Endothelial cell of umbilical vein (primary cell): ENCODE data around the gene ERICH3. TPM values are rescaled to one million over a fixed set of nuclear protein-coding genes. Genes with fewer than 3 reads are reported as not detected.

Experiments
- BruUV-seq: library from RNA; stranded (reverse); fragments of 400-500 nt; replicated peaks from 2 replicates; lab custom pipeline; 2021; lab: Mats Ljungman, UMichigan
- CTCF ChIA-PET: fragments of 300-600, 350-600 bp; sonication (Branson Sonifier 250); formaldehyde crosslinking; loops from one replicate; lab custom pipeline; 2021; ENCODE audit warnings: antibody characterized with exemption, inconsistent platforms; lab: Charles Lee
- POLR2A ChIA-PET: fragments of 300-600, 350-600 bp; sonication (Branson Sonifier 250); formaldehyde crosslinking; loops from one replicate; lab custom pipeline; 2021; ENCODE audit warnings: antibody characterized with exemption, inconsistent platforms; lab: Charles Lee
- DNase-seq: peaks from one replicate; pipeline ENCODE4 v3.0.0-alpha.2; 2011; ENCODE audit warnings: low read depth, low spot score
- FAIRE-seq: peaks from 2 replicates; lab custom pipeline; 2011; peaks lifted over from hg19 to GRCh38; lab: Jason Lieb, UNC
- H2AFZ ChIP-seq: 2 replicates; pipeline ENCODE4 v1.6.0; 2012; ENCODE audit warnings: low read depth, low read length, control low read depth, inconsistent platforms
- H3K27ac ChIP-seq: 2 replicates; pipeline ENCODE4 v1.5.1; 2011; ENCODE audit warnings: low read depth, mild to moderate bottlenecking, control low read depth, low read length, moderate library complexity; ENCODE audit not compliant: insufficient read depth
- H3K27me3 ChIP-seq, 2 experiments: 2 replicates each; pipeline versions ENCODE4 v1.6.0 to v1.6.1; 2011; ENCODE audit warnings: low read length in 2 of 2, mixed read lengths in 1 of 2; ENCODE audit not compliant: control insufficient read depth in 2 of 2, insufficient read depth in 2 of 2
- H3K36me3 ChIP-seq, 2 experiments: 2 replicates in 1 of 2; 3 replicates in 1 of 2; pipeline ENCODE4 v1.5.1; 2011; ENCODE audit warnings: low read length in 2 of 2, mild to moderate bottlenecking in 1 of 2, moderate library complexity in 1 of 2; ENCODE audit not compliant: control insufficient read depth in 2 of 2, insufficient read depth in 2 of 2; ENCODE audit errors: extremely low read depth in 1 of 2
- H3K4me1 ChIP-seq: 3 replicates; pipeline ENCODE4 v1.5.1; 2011; ENCODE audit warnings: mild to moderate bottlenecking, low read length; ENCODE audit not compliant: control insufficient read depth, insufficient read depth; ENCODE audit errors: extremely low read depth
- H3K4me2 ChIP-seq: 2 replicates; pipeline ENCODE4 v1.6.1; 2011; ENCODE audit warnings: low read length, control low read depth, mixed read lengths; ENCODE audit not compliant: insufficient read depth
- H3K4me3 ChIP-seq, 3 experiments: fragments of 200-600 bp in 1 of 3; sonication (generic), shearing (Covaris generic) in 1 of 3; replicated peaks in 1 of 3; 2 replicates each; pipeline ENCODE4 v1.5.1; 2011 to 2016; ENCODE audit warnings: control low read depth in 3 of 3, low read length in 3 of 3, mild to moderate bottlenecking in 2 of 3, inconsistent platforms in 1 of 3, low read depth in 1 of 3, moderate library complexity in 1 of 3; ENCODE audit not compliant: insufficient read depth in 1 of 3
- H3K79me2 ChIP-seq: 2 replicates; pipeline ENCODE4 v1.6.0; 2012; ENCODE audit warnings: low read length, inconsistent platforms; ENCODE audit not compliant: control insufficient read depth, insufficient read depth
- H3K9ac ChIP-seq: replicated peaks from 2 replicates; pipeline ENCODE3; 2011; ENCODE audit warnings: low read length, control low read depth; ENCODE audit not compliant: insufficient read depth; ENCODE audit errors: extremely low read depth
- H3K9me1 ChIP-seq: replicated peaks from 3 replicates; pipeline ENCODE4 v1.6.0; 2011; ENCODE audit warnings: mild to moderate bottlenecking, low read length; ENCODE audit not compliant: control insufficient read depth, insufficient read depth; ENCODE audit errors: extremely low read depth
- H3K9me3 ChIP-seq: replicated peaks from 2 replicates; pipeline ENCODE4 v1.5.1; 2012; ENCODE audit warnings: low read length, inconsistent platforms; ENCODE audit not compliant: control insufficient read depth, insufficient read depth
- H4K20me1 ChIP-seq: replicated peaks from 2 replicates; pipeline ENCODE3; 2011; ENCODE audit warnings: mild to moderate bottlenecking, low read length; ENCODE audit not compliant: control insufficient read depth, insufficient read depth; ENCODE audit errors: extremely low read depth
- CTCF ChIP-seq, 2 donors: IDR thresholded peaks; 1 replicate in 1 of 2; 2 replicates in 1 of 2; pipeline ENCODE4 v1.5.1; 2011; ENCODE audit warnings: low read length in 2 of 2, mild to moderate bottlenecking in 2 of 2, moderate library complexity in 2 of 2, control low read depth in 1 of 2, inconsistent platforms in 1 of 2, low read depth in 1 of 2; ENCODE audit not compliant: insufficient read depth in 1 of 2; ENCODE audit errors: extremely low read depth in 1 of 2
- EZH2 ChIP-seq: IDR thresholded peaks from 2 replicates; pipeline ENCODE4 v1.6.1; 2012; ENCODE audit warnings: borderline replicate concordance, low read depth, mild to moderate bottlenecking, moderate library complexity, low read length, inconsistent platforms; ENCODE audit not compliant: severe bottlenecking
- FOS ChIP-seq: IDR thresholded peaks from 2 replicates; pipeline ENCODE4 v1.6.1; 2011; ENCODE audit warnings: mild to moderate bottlenecking, low read length, moderate library complexity, borderline replicate concordance; ENCODE audit not compliant: insufficient read depth
- GATA2 ChIP-seq: IDR thresholded peaks from 2 replicates; pipeline ENCODE4 v1.7.0; 2011; ENCODE audit warnings: low read depth, mild to moderate bottlenecking, moderate library complexity, mixed read lengths, low read length; ENCODE audit not compliant: insufficient read length, insufficient read depth
- MAX ChIP-seq: IDR thresholded peaks from 2 replicates; pipeline ENCODE4 v1.6.1; 2011; ENCODE audit not compliant: insufficient read depth, insufficient read length
- MYC ChIP-seq: IDR thresholded peaks from one replicate; pipeline ENCODE4 v1.6.1; 2011; ENCODE audit warnings: mild to moderate bottlenecking, low read depth, low read length
- POLR2A ChIP-seq: IDR thresholded peaks from 2 replicates; pipeline ENCODE4 v1.6.1; 2012; ENCODE audit warnings: low read depth, mild to moderate bottlenecking, control low read depth, low read length
- POLR2AphosphoS5 ChIP-seq: IDR thresholded peaks from 2 replicates; pipeline ENCODE4 v1.6.1; 2012; ENCODE audit warnings: low read depth, mild to moderate bottlenecking, control low read depth, low read length, moderate library complexity; ENCODE audit not compliant: insufficient read depth
- dilution Hi-C: fragments of 300-500 bp; cut with MboI; formaldehyde crosslinking; loops from one replicate; pipeline ENCODE4 v1.15.0; 2019; ENCODE audit warnings: low sequenced_read_pairs; ENCODE audit not compliant: extremely low pct_ligation_motif_present
- intact Hi-C: fragments of 100-400 bp; cut with micrococcal nuclease; formaldehyde crosslinking; loops from one replicate; pipeline ENCODE4 v1.10.0; 2022
- polyA plus RNA-seq, 4 experiments: library from polyadenylated mRNA; depleted of rRNA in 3 of 4; stranded (reverse) in 3 of 4; unstranded in 1 of 4; fragments of >200 nt; gene quantifications; 2 replicates each; pipeline versions ENCODE4 v1.2.1 to v1.2.3, GENCODE V29; 2011 to 2012; ENCODE audit warnings: missing spikeins in 1 of 4
- total RNA-seq: library from RNA; stranded (reverse); gene quantifications from 2 replicates; pipeline ENCODE4 v1.2.3, GENCODE V29; 2021

Gene ERICH3
- total and polyA plus RNA-seq, 2 donors (not counting 3 experiments of a cell fraction or from before 2014, with no cell fraction given) = not detected

DNA sequence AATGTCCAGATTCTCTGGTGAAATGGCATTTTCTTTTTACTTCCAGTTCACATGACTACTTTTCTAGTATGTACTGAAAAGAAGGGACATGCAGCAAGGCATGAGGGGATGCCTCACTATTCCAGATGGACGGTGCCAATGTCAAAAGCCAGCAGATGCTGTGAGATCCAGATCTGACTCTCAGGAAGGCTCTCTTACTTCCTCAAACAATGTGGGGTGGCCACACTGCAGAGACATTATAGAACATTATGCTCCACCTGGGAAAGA lies 41.6 kb upstream of the ERICH3 start:
- no peak overlapping the region for H3K4me2 ChIP-seq
- POLR2A ChIA-PET = no interaction called here
- no peaks in the 10 kb centered on the region for H4K20me1 ChIP-seq
- no peak overlapping the region for H2AFZ ChIP-seq
- intact Hi-C loops = no loop called here
- BruUV-seq = no TSS peak
- H3K27ac ChIP-seq = no peak overlapping the region
- H3K9me3 ChIP-seq = no peaks in the 10 kb centered on the region
- dilution Hi-C loops = no loop called here
- peaks cover 0 to 6% of the 10 kb centered on the region in 2 experiments for H3K36me3 ChIP-seq
- DNase-seq = no peak
- H3K79me2 ChIP-seq = no peaks in the 10 kb centered on the region
- H3K4me3 ChIP-seq = no peak overlapping the region
- FAIRE-seq = no peak
- H3K9me1 ChIP-seq = no peaks in the 10 kb centered on the region
- TF ChIP-seq EZH2 (no peak), CTCF (IDR thresholded peaks at IDR 0.05; ENCODE audit: extremely low read depth in 1 of 2, insufficient read depth in 1 of 2, low read depth in 1 of 2, low read length in 2 of 2) (no peak), POLR2AphosphoS5 (no peak)
- CTCF ChIA-PET = interaction anchor here (1.3 to 1.5 kb wide), 2 partner anchors 13 to 19 kb away, joined by 3 to 4 read pairs; no protein-coding TSS in a partner anchor
- peaks cover 6% of the 10 kb centered on the region for H3K4me1 ChIP-seq
- H3K9ac ChIP-seq = no peak overlapping the region
- no peaks in the 10 kb centered on the region for H3K27me3 ChIP-seq

DNA sequence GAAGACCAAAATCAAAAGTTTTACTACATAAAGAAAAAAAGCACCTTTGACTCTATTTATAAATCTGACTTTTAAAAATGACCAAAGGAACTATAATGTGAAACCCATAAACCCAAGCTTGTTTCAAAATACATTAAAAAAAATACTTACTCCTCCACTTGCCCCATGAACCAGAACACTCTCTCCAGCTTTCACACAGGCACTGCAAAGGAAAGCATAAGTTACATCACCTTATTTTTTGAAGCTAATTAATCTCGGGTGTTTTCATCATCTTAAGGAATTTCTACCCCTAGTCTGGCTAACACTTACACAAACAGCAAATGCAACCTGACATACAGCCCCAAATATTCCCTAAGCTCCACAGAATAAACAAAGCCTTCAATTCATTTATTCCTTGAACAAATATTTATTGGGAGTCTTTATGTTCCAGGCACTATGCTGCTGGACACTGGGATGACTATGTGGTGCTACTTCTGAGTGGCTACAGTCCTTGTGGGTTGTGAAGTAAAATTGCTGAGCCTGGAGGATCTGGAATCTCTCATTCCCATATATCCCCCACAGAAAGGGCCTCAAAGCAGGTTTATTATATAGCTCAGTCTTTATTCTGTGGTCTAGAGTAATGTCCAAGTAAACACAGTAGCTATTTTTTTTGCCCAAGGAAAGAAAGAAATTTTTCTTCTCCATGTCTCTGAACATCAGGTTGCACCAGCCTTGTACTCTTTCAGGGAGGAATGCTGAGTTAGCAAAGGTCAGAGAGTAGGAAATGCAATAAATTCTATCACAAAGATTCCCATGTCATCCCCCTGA lies 41.0 kb upstream of the ERICH3 start:
- TF ChIP-seq MYC (no peak), POLR2A (no peak), CTCF (IDR thresholded peaks at IDR 0.05; ENCODE audit: extremely low read depth in 1 of 2, insufficient read depth in 1 of 2, low read depth in 1 of 2, low read length in 2 of 2) (no peak), MAX (no peak), GATA2 (no peak), POLR2AphosphoS5 (no peak), FOS (no peak), EZH2 (no peak)
- H3K4me3 ChIP-seq = no peak overlapping the region
- H3K9me1 ChIP-seq = no peaks in the 10 kb centered on the region
- FAIRE-seq (no peak), DNase-seq (no peak)
- POLR2A ChIA-PET = no interaction called here
- no peak overlapping the region for H3K9ac ChIP-seq
- H3K27ac ChIP-seq = no peak overlapping the region
- intact Hi-C loops (no loop called here), dilution Hi-C loops (no loop called here)
- H3K4me1 ChIP-seq = peaks cover 6% of the 10 kb centered on the region
- H3K79me2 ChIP-seq = no peaks in the 10 kb centered on the region
- no peaks in the 10 kb centered on the region for H3K9me3 ChIP-seq
- H2AFZ ChIP-seq = no peak overlapping the region
- peaks cover 0 to 6% of the 10 kb centered on the region in 2 experiments for H3K36me3 ChIP-seq
- H3K27me3 ChIP-seq = no peaks in the 10 kb centered on the region
- no peaks in the 10 kb centered on the region for H4K20me1 ChIP-seq
- CTCF ChIA-PET = interaction anchor here (1.1 to 2.7 kb wide), 4 partner anchors 9 to 25 kb away, joined by 3 to 12 read pairs (median 4); no protein-coding TSS in a partner anchor
- no peak overlapping the region for H3K4me2 ChIP-seq
- no TSS peak for BruUV-seq
